ENCODE results near the gene LCE7A. TPM values are rescaled to one million over a fixed set of nuclear protein-coding genes. Genes with fewer than 3 reads are reported as not detected.
A peak's percentile ranks its signal among the peaks of the same experiment; 100 is the strongest.

Gene LCE7A
- total RNA-seq, 4 donors from 2014 or later: not detected

DNA sequence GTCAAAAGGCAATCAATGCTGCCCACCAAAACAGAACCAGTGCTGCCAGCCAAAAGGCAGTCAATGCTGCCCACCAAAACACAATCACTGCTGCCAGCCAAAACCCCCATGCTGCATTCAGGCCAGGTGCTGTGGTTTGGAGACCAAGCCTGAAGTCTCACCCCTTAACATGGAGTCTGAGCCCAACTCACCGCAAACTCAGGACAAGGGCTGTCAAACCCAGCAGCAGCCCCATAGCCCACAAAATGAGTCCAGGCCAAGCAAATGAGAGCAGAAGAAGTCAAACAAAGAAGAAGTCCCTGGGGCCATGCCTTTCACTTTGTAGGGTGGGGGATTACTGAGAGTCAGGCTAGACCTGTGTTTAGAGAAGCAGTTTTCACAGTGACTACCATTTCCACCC lies 24.7 kb downstream of the LCE7A start:
- Histone ChIP-seq H3K36me3 (no peaks in the 10 kb centered on the region), H3K4me1 (peaks cover 2 to 41% (median 11%) of the 10 kb centered on the region in 3 donors), H3K9me3 (no peaks in the 10 kb centered on the region), H3K27me3 (no peaks in the 10 kb centered on the region), H3K27ac (peak overlapping the region; percentile 2 to 67 (median 32)), H3K4me3 (no peak overlapping the region)
- no peak for ATAC-seq
- no peak for TF ChIP-seq POLR2AphosphoS5 (IDR thresholded peaks at IDR 0.05)
- TF ChIP-seq EP300 (IDR thresholded peaks at IDR 0.05): no peak
- no peak for TF ChIP-seq POLR2A (IDR thresholded peaks at IDR 0.05)
- TF ChIP-seq CTCF (IDR thresholded peaks at IDR 0.05): no peak
- no CpG with 5 or more reads among the region's 1 CpG for WGBS, 2 donors (ENCODE audit: low coverage in 1 of 2)

DNA sequence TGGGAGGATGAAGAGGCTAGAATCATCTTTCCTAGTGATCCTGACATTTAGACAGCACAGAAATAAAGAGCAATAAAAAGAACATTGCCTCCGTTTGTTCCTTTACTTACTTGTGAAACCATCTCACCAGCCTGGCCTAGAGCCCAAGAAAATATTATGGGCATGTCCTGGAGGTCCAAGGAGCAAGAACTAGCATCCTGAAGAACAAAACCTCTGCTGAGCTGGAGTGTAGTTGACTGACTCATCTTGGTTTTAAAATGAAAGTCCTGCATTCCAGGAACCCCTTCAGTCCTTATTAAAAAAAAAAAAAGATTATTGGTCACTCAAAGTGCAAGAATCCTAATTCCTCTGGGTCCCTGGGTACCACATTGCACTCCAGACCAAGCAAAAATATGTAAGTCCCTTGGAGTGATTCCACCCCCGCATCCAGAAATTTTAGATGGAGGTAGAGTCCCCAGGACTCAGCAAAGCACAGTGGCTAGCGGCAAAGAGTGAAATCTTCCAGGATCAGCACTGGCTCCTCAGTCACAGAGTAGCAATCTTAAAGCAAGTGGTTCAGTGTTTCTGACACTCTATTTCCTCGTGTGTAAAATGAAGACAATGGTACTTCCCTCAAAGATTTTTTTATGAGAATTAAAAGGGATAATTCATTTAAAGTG lies 25.3 kb downstream of the LCE7A start:
- 23 to 38% methylated on average over 2 to 3 of the region's 4 CpGs for WGBS, 2 donors (ENCODE audit: low coverage in 1 of 2)
- no peak for ATAC-seq
- TF ChIP-seq POLR2A (IDR thresholded peaks at IDR 0.05) (no peak), EP300 (IDR thresholded peaks at IDR 0.05) (no peak), POLR2AphosphoS5 (IDR thresholded peaks at IDR 0.05) (no peak), CTCF (IDR thresholded peaks at IDR 0.05) (no peak)

GRCh38 chr1:152886085-152886484 lies 26.3 kb downstream of the LCE7A start:
- TF ChIP-seq POLR2AphosphoS5 (IDR thresholded peaks at IDR 0.05) (peak; percentile 55), POLR2A (IDR thresholded peaks at IDR 0.05) (no peak), EP300 (IDR thresholded peaks at IDR 0.05) (no peak), CTCF (IDR thresholded peaks at IDR 0.05) (no peak)
- Histone ChIP-seq H3K27me3 (no peaks in the 10 kb centered on the region), H3K27ac (peak overlapping the region; percentile 24 to 69 (median 38)), H3K4me3 (no peak overlapping the region), H3K9me3 (no peaks in the 10 kb centered on the region), H3K4me1 (peaks cover 2 to 41% (median 11%) of the 10 kb centered on the region in 3 donors), H3K36me3 (no peaks in the 10 kb centered on the region)
- WGBS, 2 donors (ENCODE audit: low coverage in 1 of 2): 0 to 14% methylated on average over 1 to 2 of the region's 3 CpGs
- ATAC-seq: peak; percentile 13

More for the DNA sequence above, 25.3 kb downstream of the LCE7A start:
- no peak overlapping the region for H3K4me3 ChIP-seq
- H3K4me1 ChIP-seq: peaks cover 2 to 41% (median 11%) of the 10 kb centered on the region in 3 donors
- H3K27me3 ChIP-seq: no peaks in the 10 kb centered on the region
- H3K9me3 ChIP-seq: no peaks in the 10 kb centered on the region
- H3K27ac ChIP-seq: peak overlapping the region; percentile 24 to 67 (median 40)
- no peaks in the 10 kb centered on the region for H3K36me3 ChIP-seq

GRCh38 chr1:152886758-152887409 lies 27.1 kb downstream of the LCE7A start:
- no peak overlapping the region for H3K4me3 ChIP-seq
- ATAC-seq: no peak
- 29 to 40% methylated on average over 3 to 5 of the region's 8 CpGs for WGBS, 2 donors (ENCODE audit: low coverage in 1 of 2)
- no peaks in the 10 kb centered on the region for H3K36me3 ChIP-seq
- H3K27ac ChIP-seq: peak overlapping the region in 3 of 4 donors; percentile 31 to 69 (median 44)
- peaks cover 2 to 41% (median 11%) of the 10 kb centered on the region in 3 donors for H3K4me1 ChIP-seq
- H3K9me3 ChIP-seq: no peaks in the 10 kb centered on the region
- H3K27me3 ChIP-seq: no peaks in the 10 kb centered on the region
- TF ChIP-seq EP300 (IDR thresholded peaks at IDR 0.05) (no peak), POLR2AphosphoS5 (IDR thresholded peaks at IDR 0.05) (no peak), POLR2A (IDR thresholded peaks at IDR 0.05) (no peak), CTCF (IDR thresholded peaks at IDR 0.05) (no peak)
